Endothelial cell of umbilical vein (primary cell): Measurements from ENCODE around the gene DHRS1. TPM values are rescaled to one million over a fixed set of nuclear protein-coding genes. Genes with fewer than 3 reads are reported as not detected.

Experiments
- BruUV-seq: library from RNA; stranded (reverse); fragments of 400-500 nt; replicated peaks from 2 replicates; lab custom pipeline; 2021; lab: Mats Ljungman, UMichigan
- CTCF ChIA-PET: fragments of 300-600, 350-600 bp; sonication (Branson Sonifier 250); formaldehyde crosslinking; loops from one replicate; lab custom pipeline; 2021; ENCODE audit warnings: antibody characterized with exemption, inconsistent platforms; lab: Charles Lee
- POLR2A ChIA-PET: fragments of 300-600, 350-600 bp; sonication (Branson Sonifier 250); formaldehyde crosslinking; loops from one replicate; lab custom pipeline; 2021; ENCODE audit warnings: antibody characterized with exemption, inconsistent platforms; lab: Charles Lee
- DNase-seq: peaks from one replicate; pipeline ENCODE4 v3.0.0-alpha.2; 2011; ENCODE audit warnings: low read depth, low spot score
- FAIRE-seq: peaks from 2 replicates; lab custom pipeline; 2011; peaks lifted over from hg19 to GRCh38; lab: Jason Lieb, UNC
- H2AFZ ChIP-seq: 2 replicates; pipeline ENCODE4 v1.6.0; 2012; ENCODE audit warnings: low read depth, low read length, control low read depth, inconsistent platforms
- H3K27ac ChIP-seq: 2 replicates; pipeline ENCODE4 v1.5.1; 2011; ENCODE audit warnings: low read depth, mild to moderate bottlenecking, control low read depth, low read length, moderate library complexity; ENCODE audit not compliant: insufficient read depth
- H3K27me3 ChIP-seq, 2 experiments: 2 replicates each; pipeline versions ENCODE4 v1.6.0 to v1.6.1; 2011; ENCODE audit warnings: low read length in 2 of 2, mixed read lengths in 1 of 2; ENCODE audit not compliant: control insufficient read depth in 2 of 2, insufficient read depth in 2 of 2
- H3K36me3 ChIP-seq, 2 experiments: 2 replicates in 1 of 2; 3 replicates in 1 of 2; pipeline ENCODE4 v1.5.1; 2011; ENCODE audit warnings: low read length in 2 of 2, mild to moderate bottlenecking in 1 of 2, moderate library complexity in 1 of 2; ENCODE audit not compliant: control insufficient read depth in 2 of 2, insufficient read depth in 2 of 2; ENCODE audit errors: extremely low read depth in 1 of 2
- H3K4me1 ChIP-seq: 3 replicates; pipeline ENCODE4 v1.5.1; 2011; ENCODE audit warnings: mild to moderate bottlenecking, low read length; ENCODE audit not compliant: control insufficient read depth, insufficient read depth; ENCODE audit errors: extremely low read depth
- H3K4me2 ChIP-seq: 2 replicates; pipeline ENCODE4 v1.6.1; 2011; ENCODE audit warnings: low read length, control low read depth, mixed read lengths; ENCODE audit not compliant: insufficient read depth
- H3K4me3 ChIP-seq, 3 experiments: fragments of 200-600 bp in 1 of 3; sonication (generic), shearing (Covaris generic) in 1 of 3; replicated peaks in 1 of 3; 2 replicates each; pipeline ENCODE4 v1.5.1; 2011 to 2016; ENCODE audit warnings: control low read depth in 3 of 3, low read length in 3 of 3, mild to moderate bottlenecking in 2 of 3, inconsistent platforms in 1 of 3, low read depth in 1 of 3, moderate library complexity in 1 of 3; ENCODE audit not compliant: insufficient read depth in 1 of 3
- H3K79me2 ChIP-seq: 2 replicates; pipeline ENCODE4 v1.6.0; 2012; ENCODE audit warnings: low read length, inconsistent platforms; ENCODE audit not compliant: control insufficient read depth, insufficient read depth
- H3K9ac ChIP-seq: replicated peaks from 2 replicates; pipeline ENCODE3; 2011; ENCODE audit warnings: low read length, control low read depth; ENCODE audit not compliant: insufficient read depth; ENCODE audit errors: extremely low read depth
- H3K9me1 ChIP-seq: replicated peaks from 3 replicates; pipeline ENCODE4 v1.6.0; 2011; ENCODE audit warnings: mild to moderate bottlenecking, low read length; ENCODE audit not compliant: control insufficient read depth, insufficient read depth; ENCODE audit errors: extremely low read depth
- H3K9me3 ChIP-seq: replicated peaks from 2 replicates; pipeline ENCODE4 v1.5.1; 2012; ENCODE audit warnings: low read length, inconsistent platforms; ENCODE audit not compliant: control insufficient read depth, insufficient read depth
- H4K20me1 ChIP-seq: replicated peaks from 2 replicates; pipeline ENCODE3; 2011; ENCODE audit warnings: mild to moderate bottlenecking, low read length; ENCODE audit not compliant: control insufficient read depth, insufficient read depth; ENCODE audit errors: extremely low read depth
- CTCF ChIP-seq, 2 donors: IDR thresholded peaks; 1 replicate in 1 of 2; 2 replicates in 1 of 2; pipeline ENCODE4 v1.5.1; 2011; ENCODE audit warnings: low read length in 2 of 2, mild to moderate bottlenecking in 2 of 2, moderate library complexity in 2 of 2, control low read depth in 1 of 2, inconsistent platforms in 1 of 2, low read depth in 1 of 2; ENCODE audit not compliant: insufficient read depth in 1 of 2; ENCODE audit errors: extremely low read depth in 1 of 2
- EZH2 ChIP-seq: IDR thresholded peaks from 2 replicates; pipeline ENCODE4 v1.6.1; 2012; ENCODE audit warnings: borderline replicate concordance, low read depth, mild to moderate bottlenecking, moderate library complexity, low read length, inconsistent platforms; ENCODE audit not compliant: severe bottlenecking
- FOS ChIP-seq: IDR thresholded peaks from 2 replicates; pipeline ENCODE4 v1.6.1; 2011; ENCODE audit warnings: mild to moderate bottlenecking, low read length, moderate library complexity, borderline replicate concordance; ENCODE audit not compliant: insufficient read depth
- GATA2 ChIP-seq: IDR thresholded peaks from 2 replicates; pipeline ENCODE4 v1.7.0; 2011; ENCODE audit warnings: low read depth, mild to moderate bottlenecking, moderate library complexity, mixed read lengths, low read length; ENCODE audit not compliant: insufficient read length, insufficient read depth
- JUN ChIP-seq: IDR thresholded peaks from 2 replicates; pipeline ENCODE4 v1.6.1; 2011; ENCODE audit warnings: borderline replicate concordance, low read depth; ENCODE audit not compliant: insufficient read length, insufficient read depth
- MAX ChIP-seq: IDR thresholded peaks from 2 replicates; pipeline ENCODE4 v1.6.1; 2011; ENCODE audit not compliant: insufficient read depth, insufficient read length
- MYC ChIP-seq: IDR thresholded peaks from one replicate; pipeline ENCODE4 v1.6.1; 2011; ENCODE audit warnings: mild to moderate bottlenecking, low read depth, low read length
- POLR2A ChIP-seq: IDR thresholded peaks from 2 replicates; pipeline ENCODE4 v1.6.1; 2012; ENCODE audit warnings: low read depth, mild to moderate bottlenecking, control low read depth, low read length
- POLR2AphosphoS5 ChIP-seq: IDR thresholded peaks from 2 replicates; pipeline ENCODE4 v1.6.1; 2012; ENCODE audit warnings: low read depth, mild to moderate bottlenecking, control low read depth, low read length, moderate library complexity; ENCODE audit not compliant: insufficient read depth
- dilution Hi-C: fragments of 300-500 bp; cut with MboI; formaldehyde crosslinking; loops from one replicate; pipeline ENCODE4 v1.15.0; 2019; ENCODE audit warnings: low sequenced_read_pairs; ENCODE audit not compliant: extremely low pct_ligation_motif_present
- intact Hi-C: fragments of 100-400 bp; cut with micrococcal nuclease; formaldehyde crosslinking; loops from one replicate; pipeline ENCODE4 v1.10.0; 2022
- polyA plus RNA-seq, 4 experiments: library from polyadenylated mRNA; depleted of rRNA in 3 of 4; stranded (reverse) in 3 of 4; unstranded in 1 of 4; fragments of >200 nt; gene quantifications; 2 replicates each; pipeline versions ENCODE4 v1.2.1 to v1.2.3, GENCODE V29; 2011 to 2012; ENCODE audit warnings: missing spikeins in 1 of 4
- total RNA-seq: library from RNA; stranded (reverse); gene quantifications from 2 replicates; pipeline ENCODE4 v1.2.3, GENCODE V29; 2021

Gene DHRS1
- total and polyA plus RNA-seq, 2 donors (not counting 3 experiments of a cell fraction or from before 2014, with no cell fraction given), result 18.0 to 69.5 TPM

GRCh38 chr14:24337824-24338175, 38.2 kb upstream of the DHRS1 start:
- Histone ChIP-seq H3K27me3 (peaks cover 5 to 9% of the 10 kb centered on the region in 2 experiments), H3K4me3 (no peak overlapping the region), H2AFZ (no peak overlapping the region), H3K4me1 (peaks cover 31% of the 10 kb centered on the region), H3K36me3 (no peaks in the 10 kb centered on the region), H3K9me3 (no peaks in the 10 kb centered on the region), H3K79me2 (no peaks in the 10 kb centered on the region), H3K9me1 (no peaks in the 10 kb centered on the region), H4K20me1 (no peaks in the 10 kb centered on the region), H3K9ac (no peak overlapping the region), H3K27ac (no peak overlapping the region), H3K4me2 (no peak overlapping the region)
- dilution Hi-C loops (no loop called here), intact Hi-C loops (no loop called here)
- BruUV-seq, result no TSS peak
- DNase-seq, result no peak
- POLR2A ChIA-PET, result no interaction called here
- FAIRE-seq, result no peak
- CTCF ChIA-PET, result interaction anchor here (1.5 to 20.1 kb wide), 3 partner anchors 24 to 96 kb away, joined by 4 to 811 read pairs (median 20); partner anchors contain the start of genes CBLN3 and KHNYN
- no peak for TF ChIP-seq POLR2AphosphoS5
- no peak for TF ChIP-seq POLR2A

DNA sequence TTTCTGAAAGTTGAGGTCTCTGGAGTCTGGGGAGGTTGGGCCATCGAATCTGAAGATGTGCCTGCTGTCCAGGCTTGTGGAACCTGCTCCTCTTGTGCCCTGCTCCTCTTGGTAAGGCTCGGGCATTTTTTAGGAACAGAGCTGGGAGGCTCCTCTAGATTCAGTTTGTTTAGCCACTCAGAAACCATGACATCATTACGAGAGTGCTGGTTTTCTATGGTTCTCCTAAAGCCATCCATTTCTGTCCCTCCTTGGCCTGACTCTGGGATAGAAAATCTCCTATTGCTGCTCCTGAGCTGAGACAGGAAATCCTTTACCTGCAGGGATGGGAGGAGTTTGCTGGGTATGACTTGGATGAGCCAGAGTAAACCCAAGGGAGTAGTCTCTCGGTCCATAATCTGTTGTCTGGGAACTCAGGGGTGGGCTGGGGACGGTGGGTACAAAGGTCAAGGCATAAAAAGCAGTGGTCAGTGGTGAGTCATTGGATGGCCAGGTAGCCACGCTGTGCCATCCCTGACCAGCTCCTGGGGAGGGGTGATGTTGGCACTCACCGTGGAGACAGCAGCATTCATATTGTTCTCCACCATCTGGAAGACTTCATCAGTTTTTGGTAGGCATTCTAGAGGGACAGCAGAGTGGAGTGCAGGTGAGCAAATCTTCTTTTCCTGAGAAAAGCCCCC, 37.7 kb upstream of the DHRS1 start:
- TF ChIP-seq FOS, result no peak
- TF ChIP-seq MAX, result no peak
- TF ChIP-seq JUN, result no peak
- TF ChIP-seq CTCF (IDR thresholded peaks at IDR 0.05; ENCODE audit: extremely low read depth in 1 of 2, insufficient read depth in 1 of 2, low read depth in 1 of 2, low read length in 2 of 2), result no peak
- no peak for TF ChIP-seq MYC
- no peak for TF ChIP-seq POLR2AphosphoS5
- no peak for TF ChIP-seq GATA2
- no peak for TF ChIP-seq EZH2
- TF ChIP-seq POLR2A, result no peak
- Histone ChIP-seq H3K27me3 (peaks cover 5 to 9% of the 10 kb centered on the region in 2 experiments), H3K4me3 (no peak overlapping the region), H3K36me3 (no peaks in the 10 kb centered on the region), H3K79me2 (no peaks in the 10 kb centered on the region), H3K9ac (no peak overlapping the region), H3K27ac (no peak overlapping the region), H3K4me1 (peaks cover 36% of the 10 kb centered on the region), H3K9me3 (no peaks in the 10 kb centered on the region), H3K4me2 (no peak overlapping the region), H3K9me1 (no peaks in the 10 kb centered on the region), H2AFZ (no peak overlapping the region), H4K20me1 (no peaks in the 10 kb centered on the region)
- FAIRE-seq, result no peak
- dilution Hi-C loops (no loop called here), intact Hi-C loops (no loop called here)
- POLR2A ChIA-PET, result no interaction called here
- no peak for DNase-seq
- CTCF ChIA-PET, result interaction anchor here (0.5 to 20.1 kb wide), 4 partner anchors 9 to 373 kb away, joined by 3 to 811 read pairs (median 12); partner anchors contain the start of genes CBLN3 and KHNYN
- BruUV-seq, result no TSS peak
